Tibial nerve (tissue), 4 donors: Measurements from ENCODE around the gene EPS8L1. TPM values are rescaled to one million over a fixed set of nuclear protein-coding genes. Genes with fewer than 3 reads are reported as not detected.

Source experiments
- DNase-seq, 2 donors: peaks; one replicate each; pipeline ENCODE4 v3.0.0-alpha.2; 2019; ENCODE audit warnings: low spot score in 2 of 2
- H3K27ac ChIP-seq, 4 donors: fragments of 200-600 bp; sonication (generic) in 3 of 4; one replicate each; pipeline ENCODE4 v1.5.1; 2017 to 2019; ENCODE audit warnings: mild to moderate bottlenecking in 1 of 4
- H3K27me3 ChIP-seq, 2 donors: fragments of 200-600 bp; sonication (generic) in 1 of 2; one replicate each; pipeline versions ENCODE4 v1.5.1 to v1.6.0; 2017 to 2019
- H3K36me3 ChIP-seq, 3 donors: fragments of 200-600 bp; sonication (generic); one replicate each; pipeline ENCODE4 v1.5.1; 2018 to 2019
- H3K4me1 ChIP-seq, 4 donors: fragments of 200-600 bp; sonication (generic) in 3 of 4; one replicate each; pipeline ENCODE4 v1.5.1; 2017 to 2019
- H3K4me3 ChIP-seq, 4 donors: fragments of 200-600 bp; sonication (generic) in 3 of 4; one replicate each; pipeline ENCODE4 v1.5.1; 2017 to 2019; ENCODE audit warnings: mild to moderate bottlenecking in 1 of 4, moderate library complexity in 1 of 4
- H3K9me3 ChIP-seq, 4 donors: fragments of 200-600 bp; sonication (generic) in 3 of 4; one replicate each; pipeline ENCODE4 v1.5.1; 2017 to 2019
- EP300 ChIP-seq, 2 donors: sonication (generic); formaldehyde crosslinking; IDR thresholded peaks; one replicate each; pipeline ENCODE4 v1.6.1; 2017; ENCODE audit warnings: antibody characterized with exemption in 2 of 2, mild to moderate bottlenecking in 1 of 2
- POLR2A ChIP-seq, 2 donors: fragments of 450-650 bp; IDR thresholded peaks; one replicate each; pipeline ENCODE4 v1.6.1; 2017; ENCODE audit warnings: antibody characterized with exemption in 2 of 2, mild to moderate bottlenecking in 2 of 2, moderate library complexity in 2 of 2
- WGBS, 2 donors: methylation state at CpG; one replicate each; pipeline ENCODE4 v1.1.5; 2018; 5-methylcytosine and 5-hydroxymethylcytosine counted together
- small RNA-seq: library from RNA; depleted of rRNA; stranded (forward); fragments of <200 nt; gene quantifications from one replicate; pipeline ENCODE3, GENCODE V24; 2016
- total RNA-seq, 4 donors: library from RNA; depleted of rRNA; stranded (reverse); fragments of >200 nt; gene quantifications; one replicate each; pipeline ENCODE4 v1.1.0, GENCODE V29; 2016
- TF ChIP-seq, protein P1 (sequence below), 5 experiments: fragments of 200-600 bp in 3 of 5; fragments of 450-650 bp in 2 of 5; sonication (generic) in 3 of 5; IDR thresholded peaks; one replicate each; pipeline ENCODE4 v1.5.1; 2016 to 2019; ENCODE audit warnings: antibody characterized with exemption in 5 of 5, mild to moderate bottlenecking in 3 of 5, moderate library complexity in 2 of 5

The EPS8L1 gene
- total RNA-seq, 4 donors from 2014 or later = 0.44 to 1.2 TPM; not detected in 2

GRCh38 chr19:55132453-55133129 is 56.9 kb downstream of the EPS8L1 start:
- DNase-seq = no peak
- no peak overlapping the region for H3K27ac ChIP-seq
- H3K27me3 ChIP-seq = peaks cover 0 to 79% of the 10 kb centered on the region in 2 donors
- TF ChIP-seq, protein P1, sequence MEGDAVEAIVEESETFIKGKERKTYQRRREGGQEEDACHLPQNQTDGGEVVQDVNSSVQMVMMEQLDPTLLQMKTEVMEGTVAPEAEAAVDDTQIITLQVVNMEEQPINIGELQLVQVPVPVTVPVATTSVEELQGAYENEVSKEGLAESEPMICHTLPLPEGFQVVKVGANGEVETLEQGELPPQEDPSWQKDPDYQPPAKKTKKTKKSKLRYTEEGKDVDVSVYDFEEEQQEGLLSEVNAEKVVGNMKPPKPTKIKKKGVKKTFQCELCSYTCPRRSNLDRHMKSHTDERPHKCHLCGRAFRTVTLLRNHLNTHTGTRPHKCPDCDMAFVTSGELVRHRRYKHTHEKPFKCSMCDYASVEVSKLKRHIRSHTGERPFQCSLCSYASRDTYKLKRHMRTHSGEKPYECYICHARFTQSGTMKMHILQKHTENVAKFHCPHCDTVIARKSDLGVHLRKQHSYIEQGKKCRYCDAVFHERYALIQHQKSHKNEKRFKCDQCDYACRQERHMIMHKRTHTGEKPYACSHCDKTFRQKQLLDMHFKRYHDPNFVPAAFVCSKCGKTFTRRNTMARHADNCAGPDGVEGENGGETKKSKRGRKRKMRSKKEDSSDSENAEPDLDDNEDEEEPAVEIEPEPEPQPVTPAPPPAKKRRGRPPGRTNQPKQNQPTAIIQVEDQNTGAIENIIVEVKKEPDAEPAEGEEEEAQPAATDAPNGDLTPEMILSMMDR (IDR thresholded peaks at IDR 0.05) = peak in 1 of 5 experiments; percentile 17
- TF ChIP-seq EP300 (IDR thresholded peaks at IDR 0.05) = no peak
- H3K36me3 ChIP-seq = no peaks in the 10 kb centered on the region
- no peaks in the 10 kb centered on the region for H3K9me3 ChIP-seq
- peaks cover 0 to 6% (median 0%) of the 10 kb centered on the region in 4 donors for H3K4me1 ChIP-seq
- WGBS, 2 donors = 47 to 56% methylated on average over 14 of the region's 14 CpGs
- H3K4me3 ChIP-seq = no peak overlapping the region

GRCh38 chr19:55133639-55134444 is 58.2 kb downstream of the EPS8L1 start:
- no peak for DNase-seq
- H3K4me3 ChIP-seq = no peak overlapping the region
- no peaks in the 10 kb centered on the region for H3K36me3 ChIP-seq
- 57 to 60% methylated on average over 22 to 25 of the region's 25 CpGs for WGBS, 2 donors
- TF ChIP-seq EP300 (IDR thresholded peaks at IDR 0.05) (no peak), POLR2A (IDR thresholded peaks at IDR 0.05) (no peak)
- TF ChIP-seq, protein P1 (IDR thresholded peaks at IDR 0.05) = no peak
- peaks cover 0 to 84% of the 10 kb centered on the region in 2 donors for H3K27me3 ChIP-seq
- H3K4me1 ChIP-seq = peaks cover 0 to 6% (median 0%) of the 10 kb centered on the region in 4 donors
- H3K27ac ChIP-seq = no peak overlapping the region
- no peaks in the 10 kb centered on the region for H3K9me3 ChIP-seq

GRCh38 chr19:55134736-55135135 is 59.1 kb downstream of the EPS8L1 start:
- DNase-seq = no peak
- Histone ChIP-seq H3K4me1 (peaks cover 0 to 6% (median 0%) of the 10 kb centered on the region in 4 donors), H3K9me3 (no peaks in the 10 kb centered on the region), H3K36me3 (no peaks in the 10 kb centered on the region), H3K4me3 (no peak overlapping the region), H3K27ac (no peak overlapping the region), H3K27me3 (peaks cover 0 to 81% of the 10 kb centered on the region in 2 donors)
- 0 to 20% methylated on average over 2 to 3 of the region's 3 CpGs for WGBS, 2 donors
- TF ChIP-seq EP300 (IDR thresholded peaks at IDR 0.05) = no peak
- TF ChIP-seq POLR2A (IDR thresholded peaks at IDR 0.05) = no peak
- TF ChIP-seq, protein P1 (IDR thresholded peaks at IDR 0.05) = no peak

- no peak for TF ChIP-seq POLR2A (IDR thresholded peaks at IDR 0.05)
- TF ChIP-seq, protein P1 (IDR thresholded peaks at IDR 0.05) = no peak
- TF ChIP-seq EP300 (IDR thresholded peaks at IDR 0.05) = no peak
- WGBS, 2 donors = 82% methylated on average over 17 of the region's 17 CpGs
- peaks cover 0 to 87% of the 10 kb centered on the region in 2 donors for H3K27me3 ChIP-seq
Measured at GRCh38 chr19:55136399-55137102, 60.9 kb downstream of the EPS8L1 start.

More at GRCh38 chr19:55136399-55137102, 60.9 kb downstream of the EPS8L1 start:
- Histone ChIP-seq H3K27ac (no peak overlapping the region), H3K36me3 (no peaks in the 10 kb centered on the region), H3K4me1 (peaks cover 0 to 10% (median 0%) of the 10 kb centered on the region in 4 donors), H3K4me3 (no peak overlapping the region), H3K9me3 (no peaks in the 10 kb centered on the region)
- DNase-seq = no peak

Small RNAs within 50 kb of the gene (small RNA-seq; reads per million reads assigned to genes)
- not detected for gene MIR7975

Other genes with a start within 250 kb of the EPS8L1 start
- not detected for gene KIR2DS4, start 243.2 kb upstream of the EPS8L1 start, total RNA-seq
- gene KIR3DL2, start 225.4 kb upstream of the EPS8L1 start, total RNA-seq = not detected
- 1 to 10 TPM in 1 of 4 donors, not detected in 3; 2.1 TPM for gene FCAR, start 201.6 kb upstream of the EPS8L1 start, total RNA-seq
- gene NCR1, start 169.7 kb upstream of the EPS8L1 start, total RNA-seq = 1 to 10 TPM in 1 of 4 donors, not detected in 3; 4.6 TPM
- gene NLRP7, start 128.3 kb upstream of the EPS8L1 start, total RNA-seq = not detected
- gene NLRP2, start 109.5 kb upstream of the EPS8L1 start, total RNA-seq = under 1 TPM in 1 of 4 donors, not detected in 3; under 0.01 TPM
- gene GP6, start 37.6 kb upstream of the EPS8L1 start, total RNA-seq = 1 to 10 TPM in 1 of 4 donors, not detected in 3; 1.5 TPM
- 10 to 100 TPM in 2 of 4 donors, 1 to 10 TPM in 2; 6.3 to 25.7 (median 12.7) TPM for gene RDH13, start 12.7 kb upstream of the EPS8L1 start, total RNA-seq
- gene PPP1R12C, start 41.8 kb downstream of the EPS8L1 start, total RNA-seq = 100 to 1,000 TPM; 113 to 270 (median 180) TPM
- 1 to 10 TPM in 1 of 4 donors, under 1 TPM in 1, not detected in 2; 0.90 to 1.5 TPM for gene TNNT1, start 73.3 kb downstream of the EPS8L1 start, total RNA-seq
- gene TNNI3, start 81.9 kb downstream of the EPS8L1 start, total RNA-seq = not detected
- 1 to 10 TPM in 2 of 4 donors, not detected in 2; 1.2 to 2.7 TPM for gene DNAAF3, start 90.7 kb downstream of the EPS8L1 start, total RNA-seq
- gene SYT5, start 104.4 kb downstream of the EPS8L1 start, total RNA-seq = not detected
- 1 to 10 TPM; 1.2 to 3.9 (median 2.1) TPM for gene PTPRH, start 133.6 kb downstream of the EPS8L1 start, total RNA-seq
- 1 to 10 TPM in 3 of 4 donors, under 1 TPM in 1; 0.44 to 8.6 (median 3.0) TPM for gene TMEM86B, start 152.9 kb downstream of the EPS8L1 start, total RNA-seq
- 10 to 100 TPM; 35.4 to 56.7 (median 40.7) TPM for gene PPP6R1, start 183.1 kb downstream of the EPS8L1 start, total RNA-seq
- gene HSPBP1, start 204.2 kb downstream of the EPS8L1 start, total RNA-seq = 10 to 100 TPM; 33.7 to 49.6 (median 40.5) TPM
- gene BRSK1, start 208.1 kb downstream of the EPS8L1 start, total RNA-seq = 1 to 10 TPM; 4.6 to 6.9 (median 5.9) TPM
- 10 to 100 TPM in 1 of 4 donors, 1 to 10 TPM in 3; 5.5 to 17.1 (median 7.7) TPM for gene TMEM150B, start 249.5 kb downstream of the EPS8L1 start, total RNA-seq